HG03565 (cell line): ENCODE data around the gene PACSIN2.
A peak's percentile ranks its signal among the peaks of the same experiment; 100 is the strongest.

ENCODE experiments used
- ATAC-seq: cut with Tn5 transposase; IDR thresholded peaks from one replicate; pipeline ENCODE4 v1.9.1; 2021; ENCODE audit warnings: mild to moderate bottlenecking, moderate library complexity; ENCODE audit not compliant: unreplicated experiment

The PACSIN2 gene

GRCh38 chr22:42868751-42869251, 146.1 kb downstream of the PACSIN2 start:
- no peak for ATAC-seq

DNA sequence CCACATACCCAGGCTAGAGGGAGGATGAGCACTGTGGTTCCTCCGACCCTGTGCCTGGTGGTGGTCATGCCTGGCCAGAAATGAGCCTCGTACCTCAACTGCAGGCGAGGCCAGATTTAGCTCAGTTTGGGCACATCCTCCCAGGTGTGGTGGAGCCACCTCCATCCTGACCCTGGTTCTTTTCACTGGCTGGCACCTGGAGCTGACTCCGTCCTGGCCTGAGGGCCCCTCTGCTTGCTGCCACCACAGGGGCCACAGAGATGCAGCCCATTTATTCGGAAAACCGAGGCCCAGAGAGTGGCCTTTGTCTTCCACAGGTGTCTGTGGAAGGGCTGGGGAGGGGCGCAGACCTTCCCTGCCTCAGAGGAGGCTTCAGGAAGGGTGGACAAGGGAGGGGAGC, 148.8 kb downstream of the PACSIN2 start:
- ATAC-seq, result no peak

DNA sequence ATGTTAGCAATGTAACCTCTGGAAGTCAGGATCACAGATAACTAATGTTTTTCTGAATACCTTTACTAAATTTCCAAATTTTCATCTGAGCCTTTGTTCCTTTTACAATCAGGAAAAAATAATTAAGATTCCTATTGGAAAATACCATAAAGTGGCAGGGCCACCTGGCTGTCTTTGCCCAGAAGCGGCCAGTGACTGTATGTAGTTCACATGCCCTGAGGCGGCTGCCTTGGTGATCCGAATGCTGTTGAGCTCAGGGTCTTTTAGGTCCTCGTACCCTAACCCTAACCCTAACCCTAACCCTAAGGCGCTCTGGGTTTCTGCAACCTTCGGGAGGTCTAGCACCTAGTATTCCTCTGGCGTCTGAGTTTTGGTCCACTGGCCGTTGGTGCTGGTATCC, 149.4 kb downstream of the PACSIN2 start:
- no peak for ATAC-seq

DNA sequence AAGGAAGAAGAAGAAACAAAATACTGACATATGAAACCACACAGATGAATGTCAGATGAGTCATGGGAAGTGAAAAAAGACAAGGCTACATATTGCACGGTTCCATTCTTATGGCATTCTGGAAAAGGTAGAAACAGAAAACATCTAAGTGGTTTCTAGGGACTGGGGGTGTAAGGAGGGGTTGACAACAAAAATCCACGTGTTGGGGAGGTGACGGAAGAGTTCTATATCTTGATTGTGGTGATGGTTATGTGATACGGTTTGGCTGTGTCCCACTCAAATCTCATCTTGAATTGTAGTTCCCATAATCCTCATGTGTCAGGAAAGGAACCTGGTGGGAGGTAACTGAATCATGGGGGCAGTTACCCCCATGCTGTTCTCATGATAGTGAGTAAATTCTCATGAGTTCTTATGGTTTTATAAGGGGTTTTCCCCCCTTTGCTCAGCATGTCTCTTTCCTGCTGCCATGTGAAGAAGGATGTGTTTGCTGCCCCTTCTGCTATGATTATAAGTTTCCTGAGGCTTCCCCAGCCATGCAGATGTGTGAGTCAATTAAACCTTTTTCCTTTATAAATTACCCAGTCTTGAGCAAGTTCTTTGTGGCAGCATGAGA, 151.5 kb downstream of the PACSIN2 start:
- no peak for ATAC-seq

GRCh38 chr22:42862045-42862734, 152.8 kb downstream of the PACSIN2 start:
- no peak for ATAC-seq

GRCh38 chr22:42860968-42861367, 154.0 kb downstream of the PACSIN2 start:
- ATAC-seq, result no peak

DNA sequence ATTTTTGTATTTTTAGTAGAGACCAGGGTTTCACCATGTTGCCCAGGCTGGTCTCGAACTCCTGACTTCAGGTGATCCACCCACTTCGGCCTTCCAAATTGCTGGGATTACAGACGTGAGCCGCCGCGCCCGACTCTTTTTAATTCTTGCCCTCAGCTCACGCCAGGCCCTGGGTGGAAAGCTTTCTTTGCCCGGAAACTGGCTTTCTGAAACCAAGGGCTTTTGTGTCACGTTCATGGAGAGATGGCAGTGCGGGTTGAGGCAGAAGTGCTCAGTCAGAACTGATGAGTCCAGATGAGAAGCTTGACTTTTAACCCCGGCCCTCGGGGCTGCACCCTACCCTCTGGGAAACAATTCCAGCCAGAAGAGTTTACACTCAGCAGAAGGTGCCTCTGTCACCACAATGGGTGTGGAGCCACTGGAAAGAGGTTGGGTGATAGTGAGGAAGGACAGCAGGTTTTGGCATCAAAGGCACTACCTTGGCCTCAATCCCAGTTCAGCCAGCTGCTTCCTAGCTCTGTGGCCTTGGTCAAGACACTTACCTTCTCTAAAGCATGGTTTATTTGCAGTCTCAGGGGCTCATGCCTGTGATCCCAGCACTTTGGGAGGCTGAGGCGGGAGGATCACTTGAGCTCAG, 157.0 kb downstream of the PACSIN2 start:
- ATAC-seq, result no peak

DNA sequence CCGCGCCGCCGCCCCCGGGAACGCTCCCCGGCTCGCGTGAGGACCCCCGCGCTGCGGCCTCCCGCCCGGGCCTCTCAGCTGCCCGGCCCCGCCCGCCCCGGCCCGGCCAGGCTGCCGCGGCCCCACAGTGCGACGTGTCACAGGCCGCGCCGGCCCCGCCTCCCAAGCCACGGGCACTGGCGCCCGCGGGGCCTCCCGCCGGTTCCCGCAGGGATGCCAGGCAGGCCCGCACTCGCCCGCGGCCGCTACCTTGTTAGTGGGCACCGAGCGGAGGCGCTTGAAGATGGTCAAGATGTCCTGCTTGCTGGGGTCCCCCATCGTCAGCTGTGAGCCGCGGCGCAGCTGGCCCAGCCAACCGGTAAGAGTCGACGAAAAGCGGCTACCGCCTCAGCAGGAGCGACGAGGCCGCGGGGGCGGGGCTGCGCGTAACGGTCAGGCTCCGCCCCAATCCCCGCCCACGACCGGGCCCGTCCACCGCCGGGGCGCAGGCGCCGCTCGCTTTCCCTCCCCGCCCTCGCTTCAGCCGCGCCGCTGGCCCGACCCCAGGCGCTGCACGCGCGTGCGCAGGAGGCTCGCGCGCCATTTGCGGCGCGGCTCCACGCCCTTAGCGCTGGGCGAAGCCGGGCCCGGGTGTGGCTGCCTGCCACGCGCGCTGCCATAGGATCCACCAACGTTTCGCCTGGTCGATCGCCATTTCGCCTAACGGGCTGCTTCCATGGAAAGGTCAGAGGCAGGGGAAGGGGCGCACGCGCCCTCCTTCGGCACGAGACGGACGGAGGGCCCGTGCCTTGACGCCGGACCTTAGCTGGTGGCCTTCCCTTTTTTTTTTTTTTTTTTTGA, 157.9 kb downstream of the PACSIN2 start, which contains the start of gene ARFGAP3:
Gene ARFGAP3, minus strand, starts transcription at position 409 of the 840 bp plus-strand sequence. Its CDS starts 91 bp downstream, at position 318.
- peak; percentile 83 for ATAC-seq

GRCh38 chr22:42856179-42856864, 158.6 kb downstream of the PACSIN2 start:
- ATAC-seq, result peak; percentile 17

GRCh38 chr22:42855721-42856120, 159.2 kb downstream of the PACSIN2 start:
- no peak for ATAC-seq

- no peak for ATAC-seq
Measured at GRCh38 chr22:42855211-42855610, 159.7 kb downstream of the PACSIN2 start.

- no peak for ATAC-seq
Measured at GRCh38 chr22:42848941-42849550, 165.9 kb downstream of the PACSIN2 start.

- no peak for ATAC-seq
Measured at GRCh38 chr22:42847110-42847509, 167.8 kb downstream of the PACSIN2 start.

GRCh38 chr22:42844756-42845155, 170.2 kb downstream of the PACSIN2 start:
- ATAC-seq, result no peak

- no peak for ATAC-seq
Measured at GRCh38 chr22:42842658-42843370, 172.1 kb downstream of the PACSIN2 start.

GRCh38 chr22:42841444-42841843, 173.5 kb downstream of the PACSIN2 start:
- ATAC-seq, result no peak

GRCh38 chr22:42837556-42837955, 177.4 kb downstream of the PACSIN2 start:
- no peak for ATAC-seq

GRCh38 chr22:42836026-42836425, 178.9 kb downstream of the PACSIN2 start:
- no peak for ATAC-seq

- no peak for ATAC-seq
Measured at GRCh38 chr22:42834177-42834949, 180.6 kb downstream of the PACSIN2 start.
